ENCODE measurements around the gene GALNT1.

The GALNT1 gene

DNA sequence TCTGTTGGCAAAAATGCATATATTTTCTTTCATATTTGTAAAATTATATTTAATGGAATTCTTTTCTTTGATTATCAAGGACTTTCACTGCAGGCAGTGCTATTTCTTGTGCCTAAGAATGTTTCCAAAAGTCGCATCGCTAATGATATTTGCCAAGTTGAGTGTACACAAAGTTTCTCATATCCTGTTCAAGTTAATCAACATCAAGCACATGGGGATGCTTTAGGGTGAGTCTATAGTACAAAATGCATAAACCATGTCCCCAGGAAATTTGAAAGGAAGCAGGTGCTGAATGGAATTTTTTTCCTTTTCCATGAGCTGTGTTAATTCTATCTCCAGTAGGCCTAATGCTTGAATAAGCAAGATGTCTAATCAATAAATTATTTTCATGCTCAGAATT is 129.7 kb downstream of the GALNT1 start:
- in situ Hi-C loops (cut with HindIII; ENCODE audit: low sequenced_read_pairs) = no loop called here

DNA sequence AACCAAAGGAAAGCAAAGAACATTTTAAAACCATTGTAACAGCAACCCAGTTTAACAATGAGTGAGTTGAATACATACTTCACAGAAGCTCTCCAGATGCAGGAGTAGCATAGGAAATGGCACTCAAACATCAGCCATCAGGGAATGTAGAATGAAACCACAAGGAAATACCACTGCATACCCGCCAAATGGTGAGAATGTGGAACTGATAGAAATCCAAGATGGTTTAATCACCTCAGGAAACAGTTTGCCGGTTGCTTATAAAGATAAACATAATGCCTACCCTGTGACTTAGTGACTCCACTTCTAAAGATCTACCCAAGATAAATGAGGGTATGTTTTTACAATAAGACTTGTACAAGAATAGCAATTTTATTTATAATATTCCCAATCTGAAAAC is 132.0 kb downstream of the GALNT1 start:
- in situ Hi-C loops (cut with HindIII; ENCODE audit: low sequenced_read_pairs) = no loop called here

- in situ Hi-C loops (cut with HindIII; ENCODE audit: low sequenced_read_pairs) = no loop called here
Observed at GRCh38 chr18:35714539-35714938, 133.0 kb downstream of the GALNT1 start.

- in situ Hi-C loops (cut with HindIII; ENCODE audit: low sequenced_read_pairs) = no loop called here
Observed at GRCh38 chr18:35715139-35715538, 133.6 kb downstream of the GALNT1 start.

GRCh38 chr18:35716169-35716831 is 134.8 kb downstream of the GALNT1 start:
- in situ Hi-C loops (cut with HindIII; ENCODE audit: low sequenced_read_pairs) = no loop called here

DNA sequence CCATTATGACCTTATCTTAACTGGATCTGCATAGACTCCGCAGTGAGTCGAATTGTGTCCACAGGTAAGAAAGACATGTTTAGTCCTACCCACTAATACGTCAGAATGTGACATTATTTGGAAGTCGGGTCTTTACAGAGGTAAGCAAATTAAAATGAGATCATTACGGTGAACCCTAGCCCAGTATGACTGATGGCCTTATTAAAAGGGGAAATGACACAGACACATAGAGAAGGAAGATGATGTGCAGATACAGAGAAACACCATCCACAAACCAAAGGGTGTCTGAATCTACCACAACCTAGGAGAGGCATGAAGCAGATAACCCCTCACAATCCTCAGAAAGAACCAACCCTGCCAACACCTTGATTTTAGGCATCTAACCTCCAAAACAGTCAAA is 135.6 kb downstream of the GALNT1 start:
- in situ Hi-C loops (cut with HindIII; ENCODE audit: low sequenced_read_pairs) = no loop called here

DNA sequence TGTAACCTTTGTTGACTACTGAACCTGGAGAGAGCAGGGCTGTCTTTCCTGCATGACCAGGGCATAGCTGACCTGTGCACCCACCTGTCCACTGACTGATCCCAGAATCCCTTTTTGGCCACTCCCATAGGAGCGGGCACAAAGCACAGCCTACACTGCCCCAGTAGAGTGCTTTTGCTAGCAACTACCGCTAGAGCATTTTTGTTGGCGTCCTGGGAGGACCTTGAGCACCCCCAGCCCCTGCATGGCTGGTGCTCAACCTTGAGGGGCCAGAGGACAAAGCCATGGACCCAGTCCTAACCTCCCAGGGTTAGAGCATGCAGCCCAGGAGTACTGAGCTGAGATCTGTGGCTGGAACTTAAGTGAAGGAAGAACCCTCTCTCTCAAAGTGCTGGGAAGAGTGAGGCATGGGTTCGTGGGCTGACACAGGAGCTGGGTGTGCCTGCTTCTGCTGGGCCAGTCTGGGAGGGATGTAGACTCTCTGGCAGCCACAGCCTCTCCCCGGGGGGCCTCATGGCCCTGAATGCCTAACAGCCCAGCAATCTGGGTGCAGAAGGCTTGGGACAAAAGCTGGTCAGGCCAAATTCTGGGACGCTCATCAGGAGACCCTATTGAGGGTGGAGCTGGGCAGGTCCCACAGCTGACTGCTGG is 140.0 kb downstream of the GALNT1 start:
- in situ Hi-C loops (cut with HindIII; ENCODE audit: low sequenced_read_pairs) = no loop called here

GRCh38 chr18:35728676-35729075 is 147.1 kb downstream of the GALNT1 start:
- in situ Hi-C loops (cut with HindIII; ENCODE audit: low sequenced_read_pairs) = no loop called here

DNA sequence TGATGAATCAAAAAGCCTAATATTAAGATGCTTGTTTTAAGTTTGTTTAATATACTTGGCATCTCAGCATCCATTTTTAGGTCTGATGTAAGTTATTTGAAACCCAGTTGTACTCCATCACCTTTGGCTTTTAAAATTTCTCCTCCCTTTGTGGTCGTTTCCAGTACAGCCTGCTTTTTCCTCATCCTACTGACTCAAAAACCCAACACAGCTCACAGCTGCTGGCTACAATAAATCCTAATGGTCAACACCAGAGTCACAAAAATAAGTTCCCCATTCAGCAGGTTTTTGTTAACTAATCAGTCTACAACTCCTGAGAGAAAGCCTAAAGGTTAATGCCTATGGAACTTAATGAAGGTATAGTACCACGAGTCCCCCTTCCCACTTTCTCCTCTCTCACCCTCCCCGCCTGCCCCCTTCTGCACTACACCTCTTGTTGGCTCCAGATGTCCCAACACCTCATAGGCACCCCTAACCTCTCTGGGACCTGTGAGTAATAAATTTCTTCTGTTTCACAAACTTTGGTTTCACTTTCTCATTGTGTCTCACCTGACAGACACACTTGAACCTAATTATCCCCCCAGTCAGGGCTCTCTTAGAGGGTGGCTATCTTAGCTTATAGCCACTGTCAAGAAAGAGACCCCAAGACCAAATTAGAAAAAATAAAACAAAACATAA is 148.6 kb downstream of the GALNT1 start:
- in situ Hi-C loops (cut with HindIII; ENCODE audit: low sequenced_read_pairs) = no loop called here

DNA sequence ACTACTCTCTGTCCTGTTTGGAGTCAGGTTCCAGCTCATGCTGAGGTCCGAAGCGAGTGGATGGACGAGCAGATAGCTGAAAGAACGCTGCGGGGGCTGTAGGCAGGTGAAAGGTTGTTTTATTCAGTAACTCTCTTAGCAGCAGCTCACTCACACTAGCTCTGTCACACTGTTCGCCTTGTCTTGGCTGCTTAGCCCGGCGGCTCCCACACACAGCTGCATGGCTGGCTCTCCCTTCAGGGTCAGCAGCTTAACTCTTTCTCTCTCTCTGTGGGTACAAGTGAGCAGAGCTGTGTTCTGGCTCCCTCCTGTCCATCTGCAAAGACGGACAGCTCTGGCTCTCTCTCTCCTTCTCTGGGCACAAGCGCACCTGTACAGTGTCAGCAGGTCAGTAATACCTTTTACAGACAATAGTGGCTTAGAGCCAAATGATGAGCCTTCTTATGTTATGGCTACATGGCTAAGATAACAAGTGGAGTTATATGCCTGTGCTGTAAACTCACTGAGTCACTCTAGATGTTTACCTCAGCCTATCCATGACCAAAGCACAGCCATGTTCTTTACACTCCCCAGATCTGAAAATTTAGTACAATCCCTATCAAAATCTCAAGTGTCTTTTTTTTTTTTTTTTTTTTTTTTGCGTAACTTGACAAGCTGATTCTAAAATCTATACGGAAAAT is 149.3 kb downstream of the GALNT1 start:
- in situ Hi-C loops (cut with HindIII; ENCODE audit: low sequenced_read_pairs) = no loop called here

DNA sequence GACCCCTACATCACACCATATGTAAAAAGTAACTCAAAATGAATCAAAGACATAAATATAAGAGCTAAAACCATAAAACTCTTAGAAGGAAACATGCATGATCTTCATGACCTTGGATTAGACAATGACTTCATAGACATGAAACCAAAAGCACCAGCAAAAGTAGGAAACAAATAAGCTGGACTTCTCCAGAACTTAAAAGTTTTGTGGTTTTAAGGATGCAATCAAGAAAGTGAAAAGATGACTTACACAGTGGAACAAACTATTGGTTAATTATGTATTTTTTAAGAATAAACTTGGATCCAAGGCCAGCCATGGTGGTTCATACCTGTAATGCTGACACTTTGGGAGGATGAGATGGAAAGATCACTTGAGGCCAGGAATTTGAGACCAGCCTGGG is 150.2 kb downstream of the GALNT1 start:
- in situ Hi-C loops (cut with HindIII; ENCODE audit: low sequenced_read_pairs) = no loop called here

GRCh38 chr18:35732162-35732561 is 150.6 kb downstream of the GALNT1 start:
- in situ Hi-C loops (cut with HindIII; ENCODE audit: low sequenced_read_pairs) = no loop called here

GRCh38 chr18:35732636-35733035 is 151.1 kb downstream of the GALNT1 start:
- in situ Hi-C loops (cut with HindIII; ENCODE audit: low sequenced_read_pairs) = no loop called here

GRCh38 chr18:35733408-35733807 is 151.9 kb downstream of the GALNT1 start:
- in situ Hi-C loops (cut with HindIII; ENCODE audit: low sequenced_read_pairs) = no loop called here

DNA sequence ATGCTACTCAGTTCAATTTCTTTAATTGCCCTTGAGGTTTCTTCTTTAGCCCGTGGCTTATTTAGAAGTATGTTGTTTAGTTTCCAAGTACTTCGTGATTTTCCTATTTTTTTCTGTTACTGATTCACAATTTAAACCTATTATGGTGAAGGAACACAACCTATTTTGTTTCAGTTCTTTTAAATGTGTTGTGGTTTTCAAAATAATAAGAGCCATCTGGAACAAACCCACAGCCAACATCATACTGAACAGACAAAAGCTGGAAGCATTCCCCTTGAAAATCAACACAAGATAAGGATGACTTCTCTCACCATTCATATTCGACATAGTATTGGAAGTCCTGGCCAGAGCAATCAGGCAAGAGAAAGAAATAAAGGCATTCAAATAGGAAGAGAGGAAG is 155.2 kb downstream of the GALNT1 start:
- in situ Hi-C loops (cut with HindIII; ENCODE audit: low sequenced_read_pairs) = no loop called here

GRCh38 chr18:35739778-35740177 is 158.2 kb downstream of the GALNT1 start:
- in situ Hi-C loops (cut with HindIII; ENCODE audit: low sequenced_read_pairs) = no loop called here

- in situ Hi-C loops (cut with HindIII; ENCODE audit: low sequenced_read_pairs) = no loop called here
Observed at GRCh38 chr18:35740656-35741055, 159.1 kb downstream of the GALNT1 start.

DNA sequence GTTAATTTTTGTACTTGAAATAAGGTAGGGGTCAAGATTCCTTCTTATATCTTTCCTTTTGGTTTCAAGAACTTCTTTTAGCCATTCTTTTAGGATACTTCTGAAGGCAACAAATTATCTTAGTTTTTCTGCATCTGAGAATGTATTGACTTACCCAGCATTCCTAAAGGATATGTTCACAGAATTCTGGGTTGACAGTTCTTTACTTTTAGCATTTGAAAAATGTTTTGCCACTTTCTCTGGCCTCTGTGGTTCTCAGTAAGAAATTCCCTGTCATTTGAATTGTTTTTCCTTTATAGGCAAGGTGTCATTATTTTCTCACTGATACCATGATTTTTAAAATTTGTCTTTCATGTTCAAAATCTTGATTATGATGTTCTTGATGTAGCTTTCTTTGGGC is 162.4 kb downstream of the GALNT1 start:
- in situ Hi-C loops (cut with HindIII; ENCODE audit: low sequenced_read_pairs) = no loop called here

DNA sequence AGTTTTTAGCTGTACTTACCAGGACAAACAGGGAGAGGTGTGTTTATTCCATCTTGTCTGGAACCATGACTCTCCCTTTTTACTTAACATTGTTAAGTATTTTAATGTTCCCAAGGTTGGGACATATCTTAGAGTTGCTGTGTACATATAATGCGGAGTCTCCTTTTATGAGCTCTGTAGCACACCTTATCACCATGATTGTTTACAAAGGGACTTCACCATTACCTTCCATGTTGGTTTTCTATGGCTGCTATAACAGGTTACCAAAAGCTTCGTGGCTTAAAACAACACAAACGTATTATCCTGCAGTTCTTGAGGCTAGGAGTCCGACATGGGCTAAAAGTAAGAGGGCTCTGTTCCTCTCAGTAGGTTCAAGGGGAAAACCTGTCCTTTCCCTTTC is 164.3 kb downstream of the GALNT1 start:
- in situ Hi-C loops (cut with HindIII; ENCODE audit: low sequenced_read_pairs) = loop anchor here (5.0 kb wide), 1 partner anchor 81 kb away; no protein-coding TSS in a partner anchor

- in situ Hi-C loops (cut with HindIII; ENCODE audit: low sequenced_read_pairs) = loop anchor here (5.0 kb wide), 1 partner anchor 80 kb away; no protein-coding TSS in a partner anchor
Observed at GRCh38 chr18:35746826-35747339, 165.3 kb downstream of the GALNT1 start.

- in situ Hi-C loops (cut with HindIII; ENCODE audit: low sequenced_read_pairs) = loop anchor here (5.0 kb wide), 1 partner anchor 79 kb away; no protein-coding TSS in a partner anchor
Observed at GRCh38 chr18:35747894-35748472, 166.4 kb downstream of the GALNT1 start.

All from endothelial cell of hepatic sinusoid (primary cell).